Stimulated activated naive CD8-positive, alpha-beta T cell treated with anti-CD3 and anti-CD28 coated beads, Interleukin-15, amount 100 ng/mL, for 72 hours (primary cell): ENCODE results near the gene KCTD3.

Experiments
- ATAC-seq: fragments of 150-1000 bp; cut with Tn5 transposase; 2 replicates; pipeline ENCODE4 v1.10.0; 2021; ENCODE audit warnings: mild to moderate bottlenecking, moderate library complexity
- DNase-seq, 2 donors: peaks; one replicate each; pipeline ENCODE4 v3.0.0; 2021 to 2022
- H3K27ac Mint-ChIP-seq, 2 donors: one replicate each; pipeline ENCODE4 v1.8.0; 2022; ENCODE audit warnings: mild to moderate bottlenecking in 2 of 2, mixed read lengths in 2 of 2, moderate library complexity in 2 of 2
- H3K27me3 Mint-ChIP-seq: one replicate; pipeline ENCODE4 v1.8.0; 2022; ENCODE audit warnings: mixed read lengths
- H3K4me1 Mint-ChIP-seq: one replicate; pipeline ENCODE4 v1.8.0; 2022; ENCODE audit warnings: mild to moderate bottlenecking, mixed read lengths
- H3K4me3 Mint-ChIP-seq, 2 donors: one replicate each; pipeline ENCODE4 v1.8.0; 2022; ENCODE audit warnings: mild to moderate bottlenecking in 2 of 2, mixed read lengths in 2 of 2, moderate library complexity in 1 of 2
- H3K9me3 Mint-ChIP-seq, 2 donors: one replicate each; pipeline ENCODE4 v1.8.0; 2022; ENCODE audit warnings: mixed read lengths in 2 of 2

Gene KCTD3

GRCh38 chr1:215584389-215584788, 17.3 kb downstream of the KCTD3 start:
- H3K27me3 Mint-ChIP-seq: no peaks in the 10 kb centered on the region
- H3K27ac Mint-ChIP-seq: no peak overlapping the region
- H3K4me1 Mint-ChIP-seq: no peaks in the 10 kb centered on the region
- no peak overlapping the region for H3K4me3 Mint-ChIP-seq
- DNase-seq: no peak
- no peak for ATAC-seq
- H3K9me3 Mint-ChIP-seq: peaks cover 0 to 12% of the 10 kb centered on the region in 2 donors

DNA sequence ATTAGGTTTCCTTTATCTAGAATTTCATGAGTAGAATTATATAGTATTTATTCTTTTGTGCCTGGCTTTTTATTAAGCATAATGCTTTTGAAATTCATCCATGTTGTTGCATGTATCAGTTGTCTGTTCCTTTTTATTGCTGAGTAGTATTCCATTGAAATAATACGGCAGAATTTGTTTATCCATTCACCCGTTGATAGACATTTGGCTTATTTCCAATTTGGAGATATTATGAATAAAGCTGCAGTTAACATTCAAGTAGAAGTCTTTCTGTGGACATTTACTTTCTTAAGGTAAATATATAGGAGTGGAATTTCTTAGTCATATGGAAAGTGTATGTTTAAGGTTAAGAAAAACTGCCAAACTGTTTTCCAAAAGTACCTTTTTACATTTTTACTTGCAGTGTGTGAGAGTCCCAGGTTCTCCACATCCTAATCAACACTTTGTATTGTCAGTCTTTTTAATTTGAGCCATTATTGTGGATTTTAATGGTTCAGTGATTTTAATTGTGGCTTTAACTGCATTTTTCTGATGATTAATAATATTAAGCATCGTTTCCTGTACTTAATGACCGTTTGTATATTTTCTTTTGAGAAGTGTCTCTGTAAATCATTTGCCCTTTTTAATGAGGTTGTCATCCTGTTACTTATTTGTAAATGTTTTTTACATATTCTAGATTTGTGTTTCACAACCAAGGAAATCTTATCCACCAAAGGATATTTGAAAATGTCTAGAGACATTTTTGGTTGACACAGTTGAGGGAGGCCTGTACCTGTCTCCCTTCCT, 22.7 kb downstream of the KCTD3 start:
- H3K4me3 Mint-ChIP-seq: no peak overlapping the region

DNA sequence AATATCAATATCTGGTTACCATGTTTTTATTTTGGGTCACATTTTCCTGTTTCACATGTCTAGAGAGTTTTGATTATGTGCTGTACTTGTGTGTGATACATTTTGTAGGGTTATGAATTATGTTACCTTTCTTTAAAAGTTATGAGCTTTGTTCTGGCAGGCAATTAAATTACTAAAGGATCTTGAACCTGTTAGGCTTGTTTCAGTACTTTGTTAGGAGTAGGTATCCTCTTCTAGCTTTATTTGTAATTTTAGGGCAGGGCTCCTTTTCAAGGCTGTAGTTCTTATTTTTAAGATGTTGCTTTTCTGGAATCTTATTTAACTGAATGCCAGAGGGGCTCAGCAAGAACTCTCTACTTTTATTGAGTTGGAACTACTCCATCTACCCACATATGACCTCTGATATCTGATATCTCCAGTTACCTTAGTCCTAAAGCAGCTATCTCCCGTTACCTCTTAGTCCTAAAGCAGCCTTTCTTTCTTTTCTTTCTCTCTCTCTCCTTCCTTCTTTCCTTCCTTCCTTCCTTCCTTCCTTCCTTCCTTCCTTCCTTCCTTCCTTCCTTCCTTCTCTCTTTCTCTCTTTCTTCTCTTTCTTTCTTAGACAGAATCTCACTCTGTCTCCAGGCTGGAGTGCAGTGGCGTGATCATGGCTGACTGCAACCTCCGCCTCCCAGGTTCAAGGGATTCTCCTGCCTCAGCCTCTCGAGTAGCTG, 23.8 kb downstream of the KCTD3 start:
- ATAC-seq: no peak
- H3K4me3 Mint-ChIP-seq: no peak overlapping the region
- no peaks in the 10 kb centered on the region for H3K4me1 Mint-ChIP-seq
- peaks cover 4 to 14% of the 10 kb centered on the region in 2 donors for H3K9me3 Mint-ChIP-seq
- H3K27ac Mint-ChIP-seq: no peak overlapping the region
- H3K27me3 Mint-ChIP-seq: no peaks in the 10 kb centered on the region
- no peak for DNase-seq

More for the DNA sequence above, 22.7 kb downstream of the KCTD3 start:
- Mint-ChIP-seq H3K27ac (no peak overlapping the region), H3K9me3 (peaks cover 4 to 16% of the 10 kb centered on the region in 2 donors), H3K27me3 (no peaks in the 10 kb centered on the region), H3K4me1 (no peaks in the 10 kb centered on the region)
- ATAC-seq: no peak
- no peak for DNase-seq

DNA sequence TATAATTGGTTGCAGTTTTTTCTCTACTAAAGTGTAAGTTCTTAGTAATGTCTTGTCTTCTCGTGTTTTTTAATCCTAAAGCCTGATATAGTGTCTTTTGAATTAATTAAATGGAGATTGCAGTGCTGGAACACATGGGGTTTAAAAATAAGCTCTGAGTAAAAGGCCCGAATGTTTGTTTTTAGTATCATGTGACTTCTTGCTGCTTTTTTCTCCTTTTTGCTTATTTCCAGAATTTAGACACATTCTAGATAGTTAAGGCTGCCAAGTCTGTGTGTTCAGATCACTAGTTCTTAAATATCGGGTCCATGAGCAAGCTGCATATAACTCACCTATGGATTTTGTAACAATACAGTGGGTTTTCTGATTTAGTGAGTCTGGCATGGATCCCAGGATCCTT, 27.5 kb downstream of the KCTD3 start:
- H3K4me1 Mint-ChIP-seq: no peaks in the 10 kb centered on the region
- peak overlapping the region in 1 of 2 donors; percentile 9 for H3K27ac Mint-ChIP-seq
- H3K9me3 Mint-ChIP-seq: peaks cover 4 to 7% of the 10 kb centered on the region in 2 donors
- no peaks in the 10 kb centered on the region for H3K27me3 Mint-ChIP-seq
- ATAC-seq (no peak), DNase-seq (no peak)
- H3K4me3 Mint-ChIP-seq: no peak overlapping the region

DNA sequence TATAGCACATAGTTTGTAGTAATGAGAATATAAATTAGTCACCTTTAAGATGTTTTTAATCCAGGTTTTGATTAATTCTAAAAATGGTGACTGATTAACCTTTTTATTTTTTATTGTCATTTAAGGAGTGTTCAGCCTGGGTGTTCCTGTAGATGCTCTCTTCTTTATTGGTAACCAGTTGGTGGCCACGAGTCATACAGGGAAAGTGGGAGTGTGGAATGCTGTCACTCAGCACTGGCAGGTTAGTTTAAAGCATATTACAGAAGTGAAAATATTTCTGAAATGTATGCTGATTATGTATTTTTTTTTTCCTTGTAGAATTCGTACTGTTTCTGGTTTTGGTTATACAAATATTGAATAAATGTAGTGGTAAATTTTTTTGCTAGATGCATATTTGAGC, 28.1 kb downstream of the KCTD3 start:
- H3K27me3 Mint-ChIP-seq: no peaks in the 10 kb centered on the region
- H3K4me1 Mint-ChIP-seq: no peaks in the 10 kb centered on the region
- H3K4me3 Mint-ChIP-seq: no peak overlapping the region
- H3K9me3 Mint-ChIP-seq: peaks cover 4 to 5% of the 10 kb centered on the region in 2 donors
- ATAC-seq (no peak), DNase-seq (no peak)
- H3K27ac Mint-ChIP-seq: no peak overlapping the region

DNA sequence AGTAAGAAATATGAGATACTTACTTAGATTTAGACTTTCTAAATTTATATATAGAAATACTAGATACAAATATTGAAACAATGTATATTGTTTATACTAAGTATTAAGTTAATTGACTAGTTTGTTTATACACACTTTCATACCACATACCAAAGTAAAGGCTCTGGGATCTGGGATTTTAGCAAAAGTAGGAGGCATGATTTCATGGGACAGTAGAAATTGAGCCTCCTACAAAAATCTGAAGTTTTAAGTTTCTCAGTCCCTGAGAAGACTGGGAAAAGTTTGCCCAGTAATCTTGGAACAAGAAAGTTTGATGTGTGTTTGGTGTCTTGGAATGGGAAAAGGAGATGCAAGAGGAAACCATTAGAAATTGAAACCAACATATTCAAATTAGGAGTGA, 30.9 kb downstream of the KCTD3 start:
- DNase-seq (no peak), ATAC-seq (no peak)
- no peaks in the 10 kb centered on the region for H3K4me1 Mint-ChIP-seq
- H3K27ac Mint-ChIP-seq: no peak overlapping the region
- H3K27me3 Mint-ChIP-seq: no peaks in the 10 kb centered on the region
- H3K4me3 Mint-ChIP-seq: no peak overlapping the region
- no peaks in the 10 kb centered on the region for H3K9me3 Mint-ChIP-seq

DNA sequence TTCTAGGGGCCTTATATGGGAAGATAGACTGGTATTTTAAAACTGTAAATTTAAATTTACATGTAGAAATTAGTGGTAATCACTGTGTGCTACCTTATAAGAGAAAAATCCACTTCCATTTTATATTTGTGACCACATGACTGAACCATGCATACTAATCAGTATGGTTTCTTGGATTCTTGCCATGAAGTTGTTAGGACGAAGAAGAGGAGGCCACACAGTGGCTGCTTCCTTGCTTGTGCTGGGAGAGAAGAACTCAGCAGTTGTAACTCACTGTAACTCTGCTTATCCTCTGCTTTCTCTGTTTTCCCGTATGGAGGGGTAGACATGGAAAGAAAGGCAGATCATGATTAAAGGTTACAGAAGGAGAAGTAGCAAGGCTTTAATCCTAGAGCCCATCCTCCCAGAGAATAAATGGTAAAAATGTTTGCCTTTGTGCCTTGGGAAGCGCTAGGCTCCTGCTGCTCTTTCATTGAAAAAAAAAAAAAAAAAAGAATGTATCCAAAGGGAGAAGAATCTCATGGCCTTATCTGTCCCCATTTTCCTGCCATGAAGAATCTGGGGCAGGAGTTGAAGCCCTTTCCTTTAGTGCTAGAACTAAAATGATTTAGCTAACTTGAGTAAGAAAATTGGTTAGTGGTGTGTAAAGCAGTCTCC, 32.4 kb downstream of the KCTD3 start:
- H3K9me3 Mint-ChIP-seq: no peaks in the 10 kb centered on the region
- H3K4me1 Mint-ChIP-seq: no peaks in the 10 kb centered on the region
- DNase-seq (no peak), ATAC-seq (no peak)
- H3K27me3 Mint-ChIP-seq: no peaks in the 10 kb centered on the region
- H3K27ac Mint-ChIP-seq: no peak overlapping the region
- no peak overlapping the region for H3K4me3 Mint-ChIP-seq

GRCh38 chr1:215600258-215600792, 33.2 kb downstream of the KCTD3 start:
- Mint-ChIP-seq H3K27ac (no peak overlapping the region), H3K27me3 (no peaks in the 10 kb centered on the region), H3K9me3 (no peaks in the 10 kb centered on the region), H3K4me3 (no peak overlapping the region), H3K4me1 (no peaks in the 10 kb centered on the region)
- ATAC-seq: no peak
- DNase-seq: no peak

- H3K9me3 Mint-ChIP-seq: no peaks in the 10 kb centered on the region
- H3K27me3 Mint-ChIP-seq: no peaks in the 10 kb centered on the region
- H3K27ac Mint-ChIP-seq: no peak overlapping the region
- H3K4me3 Mint-ChIP-seq: no peak overlapping the region
- ATAC-seq (no peak), DNase-seq (no peak)
- H3K4me1 Mint-ChIP-seq: no peaks in the 10 kb centered on the region
Measured at GRCh38 chr1:215600867-215601266, 33.8 kb downstream of the KCTD3 start.

- ATAC-seq (no peak), DNase-seq (no peak)
- Mint-ChIP-seq H3K9me3 (no peaks in the 10 kb centered on the region), H3K27ac (no peak overlapping the region), H3K4me3 (no peak overlapping the region), H3K27me3 (no peaks in the 10 kb centered on the region), H3K4me1 (no peaks in the 10 kb centered on the region)
Measured at GRCh38 chr1:215601276-215601675, 34.2 kb downstream of the KCTD3 start.

GRCh38 chr1:215603319-215603718, 36.2 kb downstream of the KCTD3 start:
- H3K27ac Mint-ChIP-seq: no peak overlapping the region
- DNase-seq (no peak), ATAC-seq (no peak)
- no peaks in the 10 kb centered on the region for H3K9me3 Mint-ChIP-seq
- H3K4me3 Mint-ChIP-seq: no peak overlapping the region
- no peaks in the 10 kb centered on the region for H3K27me3 Mint-ChIP-seq
- H3K4me1 Mint-ChIP-seq: no peaks in the 10 kb centered on the region

DNA sequence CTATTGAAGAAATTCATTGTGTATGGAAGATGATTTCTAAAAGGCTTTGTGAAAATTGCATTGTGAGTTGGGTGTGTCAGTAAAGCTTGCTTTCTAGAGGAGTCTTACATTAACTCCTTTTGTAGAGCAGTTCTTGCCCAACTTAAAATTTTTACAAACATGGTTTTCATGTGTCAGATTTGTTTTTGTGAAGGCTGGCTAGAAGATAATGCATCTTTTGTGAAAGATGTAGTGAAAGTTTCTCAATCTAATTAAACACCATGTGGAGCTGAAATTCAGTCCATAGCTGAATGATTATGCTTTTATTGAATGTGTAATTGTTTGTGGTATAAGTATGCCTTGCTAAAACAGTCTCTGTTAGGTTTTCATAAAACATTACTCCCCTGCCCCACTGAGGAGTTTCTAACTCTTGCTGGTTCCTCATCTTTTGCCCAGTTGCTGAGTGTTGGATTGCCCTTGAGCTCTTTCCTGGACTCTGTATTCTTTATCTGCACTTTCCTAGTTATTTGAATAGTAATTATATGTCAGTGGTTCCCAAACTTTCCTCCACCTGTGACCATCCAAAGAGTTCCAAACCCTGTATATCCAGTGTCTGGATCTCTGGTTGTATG, 38.0 kb downstream of the KCTD3 start:
- Mint-ChIP-seq H3K27me3 (no peaks in the 10 kb centered on the region), H3K4me3 (no peak overlapping the region), H3K4me1 (no peaks in the 10 kb centered on the region), H3K9me3 (no peaks in the 10 kb centered on the region), H3K27ac (no peak overlapping the region)
- no peak for ATAC-seq
- DNase-seq: no peak

GRCh38 chr1:215606036-215606435, 38.9 kb downstream of the KCTD3 start:
- Mint-ChIP-seq H3K9me3 (no peaks in the 10 kb centered on the region), H3K4me3 (no peak overlapping the region), H3K27ac (no peak overlapping the region), H3K4me1 (no peaks in the 10 kb centered on the region), H3K27me3 (no peaks in the 10 kb centered on the region)
- no peak for DNase-seq
- ATAC-seq: no peak

- no peaks in the 10 kb centered on the region for H3K27me3 Mint-ChIP-seq
- ATAC-seq (no peak), DNase-seq (no peak)
- no peaks in the 10 kb centered on the region for H3K4me1 Mint-ChIP-seq
- H3K4me3 Mint-ChIP-seq: no peak overlapping the region
- no peaks in the 10 kb centered on the region for H3K9me3 Mint-ChIP-seq
- H3K27ac Mint-ChIP-seq: no peak overlapping the region
Measured at GRCh38 chr1:215606564-215607168, 39.6 kb downstream of the KCTD3 start.

DNA sequence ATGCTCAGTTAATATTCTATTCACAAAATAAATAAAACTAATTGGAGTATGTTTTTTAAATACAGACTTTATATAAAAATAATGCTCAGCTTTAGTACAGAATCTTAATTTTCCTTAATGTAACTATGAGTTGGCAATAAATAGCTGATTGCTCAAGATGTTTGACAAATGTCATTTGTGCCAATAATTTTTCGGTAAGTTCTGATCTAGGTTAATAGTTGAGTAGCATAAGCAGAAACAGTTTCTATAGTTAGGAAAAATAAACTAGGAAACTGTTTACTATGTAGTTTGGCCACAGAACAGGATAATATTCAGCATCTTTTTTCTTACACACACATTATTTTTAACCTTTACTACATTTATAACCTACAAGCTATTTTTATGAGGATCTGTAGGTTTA, 40.3 kb downstream of the KCTD3 start:
- DNase-seq (no peak), ATAC-seq (no peak)
- H3K4me1 Mint-ChIP-seq: no peaks in the 10 kb centered on the region
- no peaks in the 10 kb centered on the region for H3K9me3 Mint-ChIP-seq
- no peaks in the 10 kb centered on the region for H3K27me3 Mint-ChIP-seq
- no peak overlapping the region for H3K27ac Mint-ChIP-seq
- no peak overlapping the region for H3K4me3 Mint-ChIP-seq
